Keratinocyte (primary cell): Measurements from ENCODE around the gene EPG5. TPM values are rescaled to one million over a fixed set of nuclear protein-coding genes. Genes with fewer than 3 reads are reported as not detected.
"Not testable (repeated sequence)": the region's sequence is repeated elsewhere in the genome, so short reads cannot be mapped to it uniquely, and the experiment has no call there.

Source experiments
- DNase-seq: peaks from one replicate; pipeline ENCODE4 v3.0.0-alpha.2; 2011; ENCODE audit warnings: low read depth, missing footprints, low spot score
- FAIRE-seq: peaks from 2 replicates; lab custom pipeline; 2011; peaks lifted over from hg19 to GRCh38; lab: Jason Lieb, UNC
- H2AFZ ChIP-seq: 2 replicates; pipeline ENCODE4 v1.6.0; 2012; ENCODE audit warnings: low read length, control low read depth, inconsistent platforms; ENCODE audit not compliant: control insufficient read depth
- H3K27ac ChIP-seq: 2 replicates; pipeline ENCODE4 v1.5.1; 2011; ENCODE audit warnings: low read length; ENCODE audit not compliant: control insufficient read depth, insufficient read depth
- H3K27me3 ChIP-seq: 3 replicates; pipeline ENCODE4 v1.6.0; 2011; ENCODE audit warnings: low read length; ENCODE audit not compliant: control insufficient read depth, insufficient read depth; ENCODE audit errors: extremely low read depth
- H3K36me3 ChIP-seq, 2 experiments: 2 replicates in 1 of 2; 3 replicates in 1 of 2; pipeline ENCODE4 v1.5.1; 2011; ENCODE audit warnings: low read length in 2 of 2, mild to moderate bottlenecking in 1 of 2; ENCODE audit not compliant: control insufficient read depth in 2 of 2, insufficient read depth in 2 of 2; ENCODE audit errors: extremely low read depth in 1 of 2
- H3K4me1 ChIP-seq: 3 replicates; pipeline ENCODE4 v1.5.1; 2011; ENCODE audit warnings: low read length; ENCODE audit not compliant: control insufficient read depth, insufficient read depth; ENCODE audit errors: extremely low read depth
- H3K4me2 ChIP-seq: 3 replicates; pipeline ENCODE4 v1.6.0; 2011; ENCODE audit warnings: low read depth, low read length; ENCODE audit not compliant: control insufficient read depth, insufficient read depth; ENCODE audit errors: extremely low read depth
- H3K4me3 ChIP-seq, 3 experiments: fragments of 200-600 bp in 1 of 3; sonication (generic) in 1 of 3; 2 replicates in 2 of 3; 3 replicates in 1 of 3; pipeline ENCODE4 v1.5.1; 2011 to 2016; ENCODE audit warnings: low read length in 3 of 3, mild to moderate bottlenecking in 3 of 3, control low read depth in 2 of 3, inconsistent platforms in 1 of 3, low read depth in 1 of 3, mixed read lengths in 1 of 3, mixed run types in 1 of 3, moderate library complexity in 1 of 3; ENCODE audit not compliant: control insufficient read depth in 2 of 3, insufficient read depth in 2 of 3; ENCODE audit errors: extremely low read depth in 1 of 3
- H3K79me2 ChIP-seq: 2 replicates; pipeline ENCODE4 v1.6.0; 2012; ENCODE audit warnings: low read length; ENCODE audit not compliant: control insufficient read depth, insufficient read depth
- H3K9ac ChIP-seq: 3 replicates; pipeline ENCODE4 v1.6.0; 2011; ENCODE audit warnings: low read length; ENCODE audit not compliant: control insufficient read depth, insufficient read depth; ENCODE audit errors: extremely low read depth
- H3K9me1 ChIP-seq: 3 replicates; pipeline ENCODE4 v1.6.0; 2011; ENCODE audit warnings: low read length; ENCODE audit not compliant: control insufficient read depth, insufficient read depth; ENCODE audit errors: extremely low read depth
- H3K9me3 ChIP-seq: 2 replicates; pipeline ENCODE4 v1.5.1; 2012; ENCODE audit warnings: low read depth, low read length; ENCODE audit not compliant: control insufficient read depth
- H4K20me1 ChIP-seq: 3 replicates; pipeline ENCODE4 v1.6.0; 2011; ENCODE audit warnings: low read length; ENCODE audit not compliant: control insufficient read depth, insufficient read depth; ENCODE audit errors: extremely low read depth
- CTCF ChIP-seq, 3 experiments: IDR thresholded peaks in 1 of 3; conservative IDR thresholded peaks in 1 of 3; optimal IDR thresholded peaks in 1 of 3; 2 replicates in 2 of 3; 3 replicates in 1 of 3; pipeline versions ENCODE3 to v1.5.1; 2011; ENCODE audit warnings: low read length in 3 of 3, mild to moderate bottlenecking in 3 of 3, moderate library complexity in 2 of 3, control low read depth in 1 of 3, inconsistent platforms in 1 of 3; ENCODE audit not compliant: insufficient read depth in 2 of 3; ENCODE audit errors: extremely low read depth in 1 of 3
- EZH2 ChIP-seq: IDR thresholded peaks from one replicate; pipeline ENCODE4 v1.6.1; 2012; ENCODE audit warnings: inconsistent platforms, mild to moderate bottlenecking, low read length, moderate library complexity
- dilution Hi-C: fragments of 300-500 bp; cut with MboI; formaldehyde crosslinking; loops from one replicate; pipeline ENCODE4 v1.7.0; 2020; ENCODE audit warnings: low sequenced_read_pairs; ENCODE audit not compliant: extremely low pct_ligation_motif_present
- polyA plus RNA-seq, 5 experiments: library from polyadenylated mRNA; depleted of rRNA in 3 of 5; stranded (reverse) in 3 of 5; stranded (forward) in 1 of 5; unstranded in 1 of 5; fragments of >200 nt; gene quantifications; 1 replicate in 1 of 5; 2 replicates in 3 of 5; 3 replicates in 1 of 5; pipeline versions ENCODE4 v1.2.1 to v1.2.3, GENCODE V29; 2011 to 2012; ENCODE audit warnings: missing spikeins in 2 of 5, low read depth in 1 of 5, low replicate concordance in 1 of 5

EPG5 gene
- polyA plus RNA-seq, 1 donor (not counting 4 experiments of a cell fraction or from before 2014, with no cell fraction given), result 17.8 TPM

GRCh38 chr18:45962866-45963265 is 4.3 kb downstream of the EPG5 start:
- H3K4me1 ChIP-seq, result peaks cover 31% of the 10 kb centered on the region
- H3K27ac ChIP-seq, result no peak overlapping the region
- no peaks in the 10 kb centered on the region for H3K9me3 ChIP-seq
- H4K20me1 ChIP-seq, result no peaks in the 10 kb centered on the region
- FAIRE-seq (no peak), DNase-seq (no peak)
- TF ChIP-seq EZH2 (no peak), CTCF (optimal IDR thresholded peaks at IDR 0.05 in 1 of 3, IDR thresholded peaks at IDR 0.05 in 1 of 3, conservative IDR thresholded peaks at IDR 0.05 in 1 of 3; ENCODE audit: extremely low read depth in 1 of 3, insufficient read depth in 2 of 3, low read length in 3 of 3) (no peak)
- H3K79me2 ChIP-seq, result peaks cover 61% of the 10 kb centered on the region
- no peak overlapping the region for H3K4me2 ChIP-seq
- dilution Hi-C loops, result no loop called here
- no peak overlapping the region for H3K4me3 ChIP-seq
- H3K27me3 ChIP-seq, result no peaks in the 10 kb centered on the region
- no peak overlapping the region for H3K9ac ChIP-seq
- H3K9me1 ChIP-seq, result no peaks in the 10 kb centered on the region
- no peak overlapping the region for H2AFZ ChIP-seq
- peaks cover 3 to 6% of the 10 kb centered on the region in 2 experiments for H3K36me3 ChIP-seq

GRCh38 chr18:45962461-45962860 is 4.7 kb downstream of the EPG5 start:
- Histone ChIP-seq H3K4me1 (peaks cover 31% of the 10 kb centered on the region), H3K27me3 (no peaks in the 10 kb centered on the region), H3K9me3 (no peaks in the 10 kb centered on the region), H3K36me3 (peaks cover 3 to 6% of the 10 kb centered on the region in 2 experiments), H3K79me2 (peaks cover 65% of the 10 kb centered on the region), H3K9ac (no peak overlapping the region), H3K27ac (no peak overlapping the region), H2AFZ (no peak overlapping the region), H3K4me3 (peak overlapping the region in 1 of 3 experiments; percentile 22), H3K4me2 (peak overlapping the region; percentile 32), H3K9me1 (no peaks in the 10 kb centered on the region), H4K20me1 (no peaks in the 10 kb centered on the region)
- dilution Hi-C loops, result no loop called here
- no peak for TF ChIP-seq CTCF (optimal IDR thresholded peaks at IDR 0.05 in 1 of 3, IDR thresholded peaks at IDR 0.05 in 1 of 3, conservative IDR thresholded peaks at IDR 0.05 in 1 of 3; ENCODE audit: extremely low read depth in 1 of 3, insufficient read depth in 2 of 3, low read length in 3 of 3)
- no peak for FAIRE-seq
- DNase-seq, result peak; percentile 61

- H3K27me3 ChIP-seq, H3K9me3 ChIP-seq, H3K9ac ChIP-seq, dilution Hi-C loops, H3K4me3 ChIP-seq, H4K20me1 ChIP-seq, H3K4me2 ChIP-seq, H3K9me1 ChIP-seq, DNase-seq, H2AFZ ChIP-seq, H3K27ac ChIP-seq, FAIRE-seq: not testable (repeated sequence)
- Histone ChIP-seq H3K79me2 (peaks cover 49% of the 10 kb centered on the region), H3K4me1 (peaks cover 34% of the 10 kb centered on the region), H3K36me3 (peaks cover 5 to 12% of the 10 kb centered on the region in 2 experiments)
These were observed 7.6 kb downstream of the EPG5 start for GRCh38 chr18:45959484-45959883.
